ENCODE measurements around the gene ARHGAP25.

The ARHGAP25 gene

GRCh38 chr2:68767031-68767961 lies 32.7 kb downstream of the ARHGAP25 start:
- peak; percentile 25 for ATAC-seq
- DNase-seq: peak; percentile 54

- ATAC-seq (no peak), DNase-seq (no peak)
Observed at GRCh38 chr2:68767996-68768395, 33.4 kb downstream of the ARHGAP25 start.

- no peak for ATAC-seq
- no peak for DNase-seq
Observed at GRCh38 chr2:68768461-68768860, 33.9 kb downstream of the ARHGAP25 start.

DNA sequence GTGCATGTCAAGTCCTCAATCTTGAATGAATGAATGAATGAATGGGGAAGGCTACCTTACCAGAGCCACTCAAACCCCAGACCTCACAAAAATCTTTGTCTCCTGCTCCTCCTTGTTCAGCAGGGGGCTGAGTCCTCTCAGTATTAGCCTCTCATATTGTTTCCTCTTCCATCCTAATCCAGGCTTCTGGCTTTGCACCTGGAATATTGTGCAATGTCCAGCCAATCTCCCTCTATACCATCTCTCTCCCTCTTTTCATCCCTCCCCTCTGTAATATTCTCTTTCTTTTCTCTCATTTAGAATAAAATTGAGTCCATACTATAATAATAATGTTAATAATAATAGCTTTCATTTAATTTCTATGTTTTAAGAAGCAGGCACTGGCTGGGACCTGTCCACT lies 34.3 kb downstream of the ARHGAP25 start:
- no peak for ATAC-seq
- no peak for DNase-seq

GRCh38 chr2:68769586-68770270 lies 35.1 kb downstream of the ARHGAP25 start:
- ATAC-seq: peak; percentile 9
- DNase-seq: no peak

GRCh38 chr2:68770271-68771111 lies 35.9 kb downstream of the ARHGAP25 start:
- DNase-seq: no peak
- peak; percentile 22 for ATAC-seq

DNA sequence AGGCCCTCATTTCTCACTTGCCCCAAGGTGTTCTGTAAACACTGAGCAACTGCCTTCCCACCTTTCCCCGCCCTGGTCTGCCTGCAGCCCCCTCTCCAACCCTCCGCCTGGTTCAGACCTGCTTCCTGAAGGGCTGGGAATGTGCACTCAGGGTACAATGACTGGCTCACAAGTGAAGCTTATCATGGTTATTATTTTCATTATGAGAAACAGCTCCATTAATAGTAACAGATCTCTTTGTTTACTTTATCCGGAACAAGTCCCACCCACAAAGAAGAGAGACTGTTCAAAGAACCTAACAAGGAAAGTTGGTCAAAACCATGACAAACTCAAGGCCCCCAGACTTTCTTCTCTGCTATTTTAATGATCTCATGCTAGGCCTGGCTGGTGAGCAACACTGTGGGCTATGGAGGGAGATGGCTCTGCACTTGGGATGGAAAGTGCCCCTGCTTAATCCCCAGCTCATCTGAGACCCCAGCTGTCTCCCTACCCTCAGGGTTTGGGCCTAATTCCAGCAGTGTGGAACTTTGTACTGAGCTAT lies 36.7 kb downstream of the ARHGAP25 start:
- DNase-seq: no peak

DNA sequence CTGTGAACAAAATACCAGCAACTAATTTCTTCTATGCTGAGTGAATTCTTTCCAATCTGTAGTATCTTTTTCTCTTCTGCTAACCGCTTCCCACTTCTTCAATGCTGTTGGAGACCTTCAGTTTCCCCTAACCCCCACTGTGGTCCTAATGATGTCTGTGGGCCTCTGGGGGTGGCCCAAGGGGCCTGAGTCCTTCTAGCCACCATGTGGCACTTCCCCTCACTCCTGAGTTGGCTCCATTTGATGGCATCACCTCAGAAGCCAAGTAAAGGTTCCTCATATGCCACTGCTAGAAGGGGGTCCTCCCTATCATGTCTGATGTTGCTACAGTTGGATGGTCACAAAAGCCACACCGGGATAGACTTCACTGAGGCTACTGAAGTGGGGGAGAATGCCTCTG lies 37.5 kb downstream of the ARHGAP25 start:
- no peak for DNase-seq
- ATAC-seq: no peak

More for the DNA sequence above, 36.7 kb downstream of the ARHGAP25 start:
- peak; percentile 19 for ATAC-seq

DNA sequence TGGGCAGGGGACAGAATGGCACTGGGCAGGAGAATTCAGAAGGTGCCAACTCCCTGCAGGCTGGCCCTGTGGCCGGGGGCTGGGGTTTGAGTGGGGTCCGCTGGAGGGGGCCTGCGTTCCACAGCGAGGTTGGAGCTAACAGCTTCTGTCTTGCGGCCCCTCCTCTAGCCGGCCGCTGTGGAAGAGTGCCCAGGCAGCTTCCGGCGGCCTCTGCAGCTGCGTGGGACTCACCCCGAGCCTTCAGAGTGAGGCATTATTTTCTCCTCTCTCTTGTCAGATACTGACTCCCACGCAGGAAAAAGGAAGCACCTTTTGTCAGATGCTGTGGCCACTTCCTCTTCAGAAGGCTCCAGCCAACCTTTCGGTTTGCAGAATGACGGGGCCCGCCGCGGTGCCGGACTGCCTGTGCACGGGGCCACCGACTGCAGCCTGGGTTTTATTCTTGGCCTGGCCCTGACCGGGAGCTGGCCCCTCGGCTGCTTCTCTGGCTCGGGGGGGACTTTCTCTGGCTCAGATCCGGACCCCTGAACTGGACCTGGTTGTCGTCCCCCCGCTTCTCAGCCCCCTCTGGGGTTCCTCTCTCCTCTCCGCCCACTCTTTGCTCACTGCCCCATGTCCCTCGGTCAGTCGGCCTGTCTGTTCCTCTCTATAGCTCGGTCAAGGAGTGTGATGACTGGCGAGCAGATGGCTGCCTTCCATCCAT lies 40.1 kb downstream of the ARHGAP25 start:
- ATAC-seq (peak; percentile 74), DNase-seq (peak; percentile 79)

DNA sequence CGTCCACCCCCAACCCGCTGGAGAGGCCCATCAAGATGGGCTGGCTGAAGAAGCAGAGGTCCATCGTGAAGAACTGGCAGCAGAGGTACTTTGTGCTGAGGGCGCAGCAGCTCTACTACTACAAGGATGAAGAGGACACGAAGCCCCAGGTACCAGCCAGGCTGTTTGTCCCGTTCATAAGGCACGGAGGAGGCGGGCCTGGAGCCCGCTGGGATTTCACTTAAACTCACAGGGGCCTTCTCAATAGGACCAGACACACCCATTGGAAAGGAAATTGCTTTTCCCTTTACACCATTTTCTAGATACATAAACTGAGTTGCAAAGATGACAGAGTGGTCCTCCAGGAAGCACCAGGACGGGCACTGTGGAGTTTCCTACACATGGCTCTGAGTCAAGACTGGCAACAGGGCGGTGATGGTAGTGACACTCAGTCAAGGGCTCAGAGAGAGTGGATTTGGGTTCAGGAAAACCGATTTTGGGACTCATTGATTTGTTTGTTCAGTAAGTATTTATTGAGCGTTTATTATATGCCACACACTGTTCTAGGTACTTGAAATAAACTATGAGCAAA lies 40.7 kb downstream of the ARHGAP25 start:
- no peak for ATAC-seq
- no peak for DNase-seq

DNA sequence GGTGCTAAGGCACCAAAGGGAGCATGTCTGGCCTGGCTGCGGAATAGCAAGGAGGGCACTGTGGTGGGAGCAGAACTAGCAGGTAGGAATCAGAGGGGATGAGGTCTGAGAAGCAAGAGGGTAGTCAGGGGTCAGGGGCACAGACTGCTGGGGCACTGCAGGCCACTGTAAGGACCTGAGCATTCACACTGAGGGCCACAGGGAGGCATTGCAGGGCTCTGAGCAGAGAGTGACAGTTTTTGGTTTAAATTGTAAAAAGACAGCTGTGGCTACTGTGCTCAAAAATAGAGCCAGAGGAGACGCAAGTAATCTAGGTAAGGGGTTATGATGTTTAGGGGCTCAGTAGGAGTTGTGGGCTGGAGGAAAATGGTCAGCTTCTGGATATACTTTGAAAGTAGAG lies 41.5 kb downstream of the ARHGAP25 start:
- DNase-seq (no peak), ATAC-seq (no peak)

DNA sequence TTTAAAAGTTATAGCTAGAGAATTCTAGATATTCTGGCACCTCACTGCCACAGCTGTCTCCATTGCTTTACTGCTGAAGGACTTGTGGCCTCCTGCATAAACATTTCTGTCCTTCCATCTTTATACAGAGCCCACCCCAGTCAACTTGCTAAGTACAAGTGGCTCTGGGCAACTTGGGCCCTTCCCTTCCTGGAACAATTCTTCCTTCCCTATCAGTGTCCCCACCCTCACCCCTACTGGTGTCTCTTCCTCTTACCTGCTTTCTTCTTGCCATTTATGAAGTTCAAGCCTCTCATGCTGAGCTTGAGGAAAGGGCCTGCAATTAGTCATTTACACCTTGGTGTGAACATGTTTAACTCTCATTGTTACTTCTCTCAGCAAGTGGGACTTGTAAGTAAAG lies 45.0 kb downstream of the ARHGAP25 start:
- DNase-seq: no peak
- no peak for ATAC-seq

DNA sequence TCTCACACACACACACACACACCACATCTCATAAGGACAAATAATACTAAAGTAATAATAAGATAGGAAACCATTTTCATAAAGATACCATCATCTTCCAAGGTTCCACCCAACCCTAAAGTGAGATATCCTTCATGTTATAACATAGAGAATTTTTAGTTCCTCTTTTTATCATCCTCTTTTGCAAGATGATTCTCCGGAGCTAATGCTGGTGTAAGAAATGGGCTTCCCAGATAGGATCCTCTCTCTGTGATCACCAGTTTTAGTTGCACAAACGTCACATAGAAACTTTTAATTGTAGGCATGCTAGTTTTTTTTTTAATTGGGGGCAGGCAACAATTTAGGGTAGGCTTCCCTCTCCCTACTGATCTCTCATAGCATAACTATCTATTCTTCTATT lies 49.6 kb downstream of the ARHGAP25 start:
- no peak for DNase-seq

GRCh38 chr2:68784915-68785314 lies 50.3 kb downstream of the ARHGAP25 start:
- DNase-seq (no peak), ATAC-seq (no peak)

More for the DNA sequence above, 49.6 kb downstream of the ARHGAP25 start:
- no peak for ATAC-seq

DNA sequence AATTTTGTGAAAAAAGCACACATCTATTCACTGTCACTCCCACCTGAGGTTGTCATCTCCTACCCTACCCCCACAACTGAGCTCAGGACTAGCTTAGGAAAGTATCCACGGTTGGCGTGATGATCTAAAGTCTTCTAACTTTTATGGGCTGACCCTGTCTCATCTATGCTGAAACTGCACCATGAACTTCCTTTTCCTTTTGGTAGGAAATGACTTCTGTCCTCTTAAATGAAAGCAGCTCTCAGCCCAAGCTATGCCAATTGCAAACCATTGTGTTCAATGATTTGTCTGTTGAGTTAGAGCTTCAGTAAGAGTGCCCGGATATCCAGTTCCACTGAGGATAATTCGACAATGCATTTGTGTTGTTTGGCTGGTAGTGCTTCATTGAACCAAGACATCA lies 52.7 kb downstream of the ARHGAP25 start:
- DNase-seq (no peak), ATAC-seq (no peak)

- peak; percentile 93 for ATAC-seq
- DNase-seq: peak; percentile 62
Observed at GRCh38 chr2:68789603-68790002, 55.0 kb downstream of the ARHGAP25 start.

DNA sequence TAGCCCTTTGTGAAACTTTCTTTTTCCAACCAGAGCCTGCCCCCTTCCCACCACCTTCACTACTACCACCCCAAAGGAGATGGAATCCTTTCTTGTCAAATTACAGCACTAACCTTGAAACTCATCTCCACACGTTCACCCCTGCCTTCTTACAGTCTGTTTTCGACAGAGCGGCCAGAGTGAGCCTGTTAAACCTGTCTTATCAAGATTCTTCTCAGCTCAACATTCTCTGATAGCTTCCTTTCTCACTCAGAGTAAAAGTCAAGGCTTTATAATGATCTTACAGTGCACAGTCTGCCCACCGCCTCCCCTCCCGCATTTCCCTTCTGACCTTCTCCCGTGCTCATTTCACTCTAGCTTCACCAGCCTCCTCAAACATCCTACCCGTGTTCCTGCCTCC lies 56.0 kb downstream of the ARHGAP25 start:
- DNase-seq: no peak
- no peak for ATAC-seq

DNA sequence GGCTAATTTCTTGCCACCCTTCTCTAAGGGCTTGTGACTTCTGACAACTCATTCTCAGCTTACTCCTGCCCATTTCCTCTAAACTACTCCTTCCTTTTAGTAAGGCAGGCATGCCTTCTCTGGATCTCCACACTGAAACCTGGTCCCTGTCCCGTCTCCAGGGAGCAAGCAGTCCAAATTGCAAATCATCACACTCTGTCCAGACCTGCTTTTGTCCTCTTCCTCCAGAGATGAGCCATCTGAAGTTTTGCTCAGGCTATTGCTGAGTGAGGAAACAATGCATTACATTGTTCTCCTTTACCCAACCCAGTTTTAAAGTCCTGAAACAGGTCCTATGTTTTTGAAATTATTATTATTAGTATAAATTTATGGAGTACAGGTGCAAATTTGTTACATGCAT lies 57.3 kb downstream of the ARHGAP25 start:
- ATAC-seq (no peak), DNase-seq (no peak)

DNA sequence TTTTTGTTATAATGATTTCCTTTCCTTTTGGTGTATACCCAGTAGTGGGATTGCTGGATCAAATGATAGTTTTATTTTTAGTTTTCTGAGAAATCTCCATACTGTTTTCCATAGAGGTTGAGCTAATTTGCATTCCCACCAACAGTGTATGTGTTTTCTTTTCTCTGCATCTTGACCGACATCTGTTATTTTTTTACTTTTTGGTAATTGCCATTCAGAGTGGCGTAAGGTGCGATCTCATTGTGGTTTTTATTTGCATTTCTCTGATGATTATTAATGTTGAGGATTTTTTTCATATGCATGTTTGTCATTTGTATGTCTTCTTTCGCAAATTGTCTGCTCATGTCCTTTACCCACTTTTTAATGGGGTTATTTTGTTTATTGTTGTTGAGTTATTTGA lies 58.1 kb downstream of the ARHGAP25 start:
- ATAC-seq: no peak
- DNase-seq: no peak

GRCh38 chr2:68796295-68796905 lies 61.8 kb downstream of the ARHGAP25 start:
- no peak for DNase-seq
- ATAC-seq: peak; percentile 46

GRCh38 chr2:68798569-68798968 lies 64.0 kb downstream of the ARHGAP25 start:
- no peak for ATAC-seq
- DNase-seq: no peak
